Spleen (tissue), 11 donors: ENCODE measurements around the gene UNC13A. TPM values are rescaled to one million over a fixed set of nuclear protein-coding genes. Genes with fewer than 3 reads are reported as not detected.

Experiments
- DNase-seq: peaks from one replicate; pipeline ENCODE4 v3.0.0-alpha.2; 2020
- H3K27ac ChIP-seq, 8 donors: fragments of 200-600 bp; sonication (generic) in 7 of 8; 1 replicate in 4 of 8; 2 replicates in 4 of 8; pipeline versions ENCODE4 v1.5.0 to v1.8.0; 2016 to 2021; ENCODE audit warnings: inconsistent platforms in 4 of 8, mild to moderate bottlenecking in 4 of 8, moderate library complexity in 1 of 8
- H3K27me3 ChIP-seq, 7 donors: fragments of 200-600 bp; sonication (generic) in 6 of 7; replicated peaks in 1 of 7; 1 replicate in 4 of 7; 2 replicates in 3 of 7; pipeline versions ENCODE4 v1.5.0 to v1.8.0; 2016 to 2021; ENCODE audit warnings: inconsistent platforms in 3 of 7, mild to moderate bottlenecking in 1 of 7
- H3K36me3 ChIP-seq, 6 donors: fragments of 200-600 bp; sonication (generic) in 5 of 6; 1 replicate in 4 of 6; 2 replicates in 2 of 6; pipeline versions ENCODE4 v1.5.0 to v1.8.0; 2016 to 2021; ENCODE audit warnings: inconsistent platforms in 2 of 6
- H3K4me1 ChIP-seq, 6 donors: fragments of 200-600 bp; sonication (generic) in 5 of 6; 1 replicate in 3 of 6; 2 replicates in 3 of 6; pipeline versions ENCODE4 v1.5.0 to v1.8.0; 2016 to 2021; ENCODE audit warnings: inconsistent platforms in 3 of 6
- H3K4me3 ChIP-seq, 8 donors: fragments of 200-600 bp; sonication (generic) in 7 of 8; 1 replicate in 4 of 8; 2 replicates in 4 of 8; pipeline versions ENCODE4 v1.5.0 to v1.8.0; 2016 to 2021; ENCODE audit warnings: inconsistent platforms in 4 of 8, mild to moderate bottlenecking in 4 of 8, moderate library complexity in 2 of 8
- H3K9me3 ChIP-seq, 8 donors: fragments of 200-600 bp; sonication (generic) in 7 of 8; 1 replicate in 4 of 8; 2 replicates in 4 of 8; pipeline versions ENCODE4 v1.5.0 to v1.8.0; 2016 to 2021; ENCODE audit warnings: inconsistent platforms in 4 of 8
- POLR2A ChIP-seq, 3 donors: fragments of 450-650 bp; IDR thresholded peaks; one replicate each; pipeline ENCODE4 v1.5.1; 2017; ENCODE audit warnings: antibody characterized with exemption in 3 of 3, mild to moderate bottlenecking in 1 of 3
- POLR2AphosphoS5 ChIP-seq, 3 donors: sonication (generic); formaldehyde crosslinking; IDR thresholded peaks; one replicate each; pipeline ENCODE4 v1.5.1; 2017; ENCODE audit warnings: antibody characterized with exemption in 3 of 3
- WGBS, 5 donors: extraction: QIAGEN DNeasy Blood & Tissue Kit in 3 of 5; methylation state at CpG; one replicate each; pipeline versions ENCODE4 v1.1.5 to v1.1.7; 2013 to 2018; 5-methylcytosine and 5-hydroxymethylcytosine counted together
- intact Hi-C: fragments of 100-400 bp; cut with DNase I; formaldehyde crosslinking; loops from one replicate; pipeline ENCODE4 v1.15.0; 2023; ENCODE audit warnings: low total_unique reads
- polyA plus RNA-seq, 3 donors: library from polyadenylated mRNA; stranded (reverse); fragments of 200-250 nt; gene quantifications; one replicate each; pipeline ENCODE4 v1.2.1, GENCODE V29; 2013
- total RNA-seq, 7 donors: library from RNA; depleted of rRNA in 3 of 7; stranded (reverse); fragments of >200 nt in 3 of 7; fragmentation: NEBNext Ultra II Directional in 4 of 7; extraction: Animal tissue kit (Norgen Biotek cat#: 25700) in 4 of 7; gene quantifications; one replicate each; pipeline versions ENCODE4 v1.1.0 to v1.2.1, GENCODE V29; 2016 to 2021
- TF ChIP-seq, protein P1 (sequence below), 11 experiments: fragments of 200-600 bp in 7 of 11; fragments of 450-650 bp in 4 of 11; sonication (generic) in 4 of 11; IDR thresholded peaks in 8 of 11; conservative IDR thresholded peaks in 3 of 11; 1 replicate in 7 of 11; 2 replicates in 4 of 11; pipeline versions ENCODE4 v1.4.0 to v1.8.0; 2016 to 2021; ENCODE audit warnings: antibody characterized with exemption in 11 of 11, inconsistent platforms in 4 of 11, mild to moderate bottlenecking in 1 of 11
- donor health status: healthy with polysubstance abuse.
- donor health status: DM: no; HTN: no; CAD: no; lungs with moderate emphysema.
- donor health status: DM: no; HTN: no; CAD: no.
- donor health status: Bipolar disorder and iron deficiency.
- donor health status: healthy.
- donor health status: DM: no; HTN: no; CAD: no.
- donor health status: DM: yes; HTN: yes; CAD: no.

The UNC13A gene
- total and polyA plus RNA-seq, 10 donors, result 0.73 to 10.7 (median 5.0) TPM

DNA sequence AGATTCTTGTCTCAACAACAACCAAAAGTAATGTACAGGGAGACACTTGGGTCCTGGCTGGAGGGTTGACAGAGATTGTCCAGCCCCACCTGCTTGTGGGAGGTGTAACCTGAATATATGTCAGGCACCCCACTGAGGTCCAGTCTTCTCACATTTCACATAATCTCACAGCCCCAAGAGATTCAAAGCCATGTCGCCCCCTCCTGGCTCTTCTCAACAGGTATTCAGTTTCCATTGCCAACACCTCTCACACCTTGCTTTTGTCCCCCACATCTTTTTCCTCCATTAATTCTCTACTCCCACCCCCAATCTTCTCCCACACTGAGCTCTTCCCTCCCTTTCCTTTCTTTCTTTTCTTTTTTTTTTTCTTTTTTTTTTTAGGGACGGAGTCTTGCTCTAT, 11.2 kb downstream of the UNC13A start:
- Histone ChIP-seq H3K4me1 (peaks cover 5 to 31% (median 17%) of the 10 kb centered on the region in 6 donors), H3K36me3 (no peaks in the 10 kb centered on the region), H3K27me3 (peaks cover 0 to 70% (median 8%) of the 10 kb centered on the region in 7 donors), H3K9me3 (no peaks in the 10 kb centered on the region), H3K27ac (no peak overlapping the region), H3K4me3 (no peak overlapping the region)
- 67 to 85% (median 75%) methylated on average over 2 of the region's 2 CpGs for WGBS, 5 donors
- no peak for DNase-seq
- no peak for TF ChIP-seq POLR2AphosphoS5 (IDR thresholded peaks at IDR 0.05)
- no peak for TF ChIP-seq POLR2A (IDR thresholded peaks at IDR 0.05)
- TF ChIP-seq, protein P1, sequence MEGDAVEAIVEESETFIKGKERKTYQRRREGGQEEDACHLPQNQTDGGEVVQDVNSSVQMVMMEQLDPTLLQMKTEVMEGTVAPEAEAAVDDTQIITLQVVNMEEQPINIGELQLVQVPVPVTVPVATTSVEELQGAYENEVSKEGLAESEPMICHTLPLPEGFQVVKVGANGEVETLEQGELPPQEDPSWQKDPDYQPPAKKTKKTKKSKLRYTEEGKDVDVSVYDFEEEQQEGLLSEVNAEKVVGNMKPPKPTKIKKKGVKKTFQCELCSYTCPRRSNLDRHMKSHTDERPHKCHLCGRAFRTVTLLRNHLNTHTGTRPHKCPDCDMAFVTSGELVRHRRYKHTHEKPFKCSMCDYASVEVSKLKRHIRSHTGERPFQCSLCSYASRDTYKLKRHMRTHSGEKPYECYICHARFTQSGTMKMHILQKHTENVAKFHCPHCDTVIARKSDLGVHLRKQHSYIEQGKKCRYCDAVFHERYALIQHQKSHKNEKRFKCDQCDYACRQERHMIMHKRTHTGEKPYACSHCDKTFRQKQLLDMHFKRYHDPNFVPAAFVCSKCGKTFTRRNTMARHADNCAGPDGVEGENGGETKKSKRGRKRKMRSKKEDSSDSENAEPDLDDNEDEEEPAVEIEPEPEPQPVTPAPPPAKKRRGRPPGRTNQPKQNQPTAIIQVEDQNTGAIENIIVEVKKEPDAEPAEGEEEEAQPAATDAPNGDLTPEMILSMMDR (IDR thresholded peaks at IDR 0.05 in 8 of 11, conservative IDR thresholded peaks at IDR 0.05 in 3 of 11), result peak in 2 of 11 experiments; percentile 26 to 31
- intact Hi-C loops, result no loop called here

DNA sequence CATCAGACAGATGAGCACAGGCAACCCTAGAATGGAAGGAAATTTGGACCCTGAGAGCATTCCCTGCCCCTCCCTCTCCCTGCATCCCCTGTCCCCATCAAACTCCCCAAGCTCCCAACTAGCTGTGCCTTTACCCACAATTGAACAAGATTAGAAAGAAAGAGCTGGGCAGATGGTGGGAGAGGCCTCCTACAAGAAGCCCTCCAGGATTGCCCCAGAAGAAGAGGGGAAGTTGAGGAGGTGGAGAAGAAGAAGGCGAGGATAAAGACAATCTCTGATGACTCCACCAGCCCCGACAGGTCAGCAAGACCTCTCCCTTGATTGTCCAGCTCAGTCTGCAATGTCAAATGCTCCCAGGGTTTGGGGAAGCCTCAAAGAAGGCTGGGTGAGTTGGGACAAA, 11.9 kb downstream of the UNC13A start:
- no peak overlapping the region for H3K4me3 ChIP-seq
- H3K27ac ChIP-seq, result no peak overlapping the region
- DNase-seq, result no peak
- H3K9me3 ChIP-seq, result no peaks in the 10 kb centered on the region
- WGBS, 5 donors, result 47 to 69% (median 57%) methylated on average over 2 of the region's 2 CpGs
- H3K4me1 ChIP-seq, result peaks cover 5 to 27% (median 15%) of the 10 kb centered on the region in 6 donors
- intact Hi-C loops, result no loop called here
- TF ChIP-seq, protein P1 (IDR thresholded peaks at IDR 0.05 in 8 of 11, conservative IDR thresholded peaks at IDR 0.05 in 3 of 11), result no peak
- TF ChIP-seq POLR2A (IDR thresholded peaks at IDR 0.05), result no peak
- no peak for TF ChIP-seq POLR2AphosphoS5 (IDR thresholded peaks at IDR 0.05)
- H3K27me3 ChIP-seq, result peaks cover 0 to 63% (median 8%) of the 10 kb centered on the region in 7 donors
- no peaks in the 10 kb centered on the region for H3K36me3 ChIP-seq

DNA sequence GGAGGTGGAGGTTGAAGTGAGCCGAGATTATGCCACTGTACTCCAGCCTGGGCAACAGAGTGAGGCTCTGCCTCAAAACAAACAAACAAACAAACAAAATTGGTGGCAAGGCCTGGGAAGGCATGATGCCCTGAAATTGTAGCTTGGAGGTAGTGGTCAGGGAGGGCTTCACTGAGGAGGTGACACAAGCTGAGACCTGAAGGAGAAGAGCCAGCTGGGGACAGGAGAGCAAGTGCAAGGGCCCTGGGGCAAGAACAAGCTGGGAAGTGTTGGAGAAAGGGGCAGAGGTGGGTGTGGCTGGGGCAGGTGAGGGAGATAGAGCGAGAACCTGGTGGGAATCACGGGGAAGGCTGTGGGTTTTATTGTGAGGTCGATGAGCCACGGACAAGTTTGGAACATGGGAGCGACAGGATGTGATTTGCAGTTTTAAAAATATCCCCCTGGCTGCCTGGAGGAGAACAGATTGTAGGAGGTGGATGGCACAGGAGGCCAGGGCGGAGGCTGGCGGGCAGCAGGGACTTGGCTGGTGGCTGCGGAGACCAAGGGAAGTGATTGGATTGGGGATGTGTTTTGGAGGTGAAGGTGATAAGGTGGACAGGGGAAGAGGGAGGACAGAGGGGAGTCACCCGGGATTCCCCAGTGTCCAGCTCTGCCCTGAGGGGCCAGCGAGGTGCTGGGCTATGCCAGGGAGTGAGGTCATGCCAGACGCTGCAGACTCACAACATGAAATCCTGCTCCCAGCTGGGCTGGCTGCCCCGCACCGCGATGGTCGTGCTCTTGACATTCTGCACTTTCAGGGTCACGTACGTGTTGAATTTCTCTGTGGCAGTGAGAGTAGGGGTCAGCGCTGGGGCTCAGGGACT, 14.0 kb downstream of the UNC13A start:
- Histone ChIP-seq H3K27ac (no peak overlapping the region), H3K27me3 (peaks cover 0 to 41% (median 0%) of the 10 kb centered on the region in 7 donors), H3K4me3 (no peak overlapping the region), H3K4me1 (peaks cover 0 to 6% (median 0%) of the 10 kb centered on the region in 6 donors), H3K36me3 (no peaks in the 10 kb centered on the region), H3K9me3 (no peaks in the 10 kb centered on the region)
- 57 to 71% (median 63%) methylated on average over 18 to 19 of the region's 19 CpGs for WGBS, 5 donors
- intact Hi-C loops, result no loop called here
- no peak for DNase-seq
- TF ChIP-seq POLR2A (IDR thresholded peaks at IDR 0.05) (no peak), POLR2AphosphoS5 (IDR thresholded peaks at IDR 0.05) (no peak)
- TF ChIP-seq, protein P1 (IDR thresholded peaks at IDR 0.05 in 8 of 11, conservative IDR thresholded peaks at IDR 0.05 in 3 of 11), result no peak

DNA sequence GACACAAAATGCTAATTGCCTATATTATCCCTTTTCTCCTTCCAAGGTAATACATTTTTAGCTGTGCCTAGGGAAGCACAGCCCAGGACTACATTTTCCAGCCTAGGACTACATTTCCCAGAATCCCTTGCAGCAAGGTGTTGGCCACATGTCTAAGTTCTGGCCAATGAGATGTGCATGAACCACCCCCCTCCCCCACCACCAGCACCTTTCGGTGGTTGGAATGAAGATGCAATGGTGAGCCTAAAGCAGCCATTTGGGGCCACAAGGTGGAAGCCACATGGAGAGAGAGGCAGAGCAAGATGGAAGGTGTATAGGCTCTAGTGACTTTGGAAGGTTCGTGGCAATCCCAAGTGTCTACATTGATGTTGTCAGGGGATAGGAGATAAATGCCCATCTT, 16.2 kb downstream of the UNC13A start:
- intact Hi-C loops, result no loop called here
- no peak overlapping the region for H3K27ac ChIP-seq
- H3K27me3 ChIP-seq, result peaks cover 0 to 19% (median 0%) of the 10 kb centered on the region in 7 donors
- TF ChIP-seq, protein P1 (IDR thresholded peaks at IDR 0.05 in 8 of 11, conservative IDR thresholded peaks at IDR 0.05 in 3 of 11), result no peak
- TF ChIP-seq POLR2A (IDR thresholded peaks at IDR 0.05) (no peak), POLR2AphosphoS5 (IDR thresholded peaks at IDR 0.05) (no peak)
- H3K4me3 ChIP-seq, result no peak overlapping the region
- no peaks in the 10 kb centered on the region for H3K9me3 ChIP-seq
- no peaks in the 10 kb centered on the region for H3K36me3 ChIP-seq
- DNase-seq, result no peak
- 65 to 77% (median 72%) methylated on average over 2 of the region's 2 CpGs for WGBS, 5 donors
- H3K4me1 ChIP-seq, result peaks cover 0 to 6% (median 0%) of the 10 kb centered on the region in 6 donors
